ENCODE results near the gene UGT1A7. TPM values are rescaled to one million over a fixed set of nuclear protein-coding genes. Genes with fewer than 3 reads are reported as not detected.

Gene UGT1A7
- total RNA-seq, 2 donors from 2014 or later, result not detected

DNA sequence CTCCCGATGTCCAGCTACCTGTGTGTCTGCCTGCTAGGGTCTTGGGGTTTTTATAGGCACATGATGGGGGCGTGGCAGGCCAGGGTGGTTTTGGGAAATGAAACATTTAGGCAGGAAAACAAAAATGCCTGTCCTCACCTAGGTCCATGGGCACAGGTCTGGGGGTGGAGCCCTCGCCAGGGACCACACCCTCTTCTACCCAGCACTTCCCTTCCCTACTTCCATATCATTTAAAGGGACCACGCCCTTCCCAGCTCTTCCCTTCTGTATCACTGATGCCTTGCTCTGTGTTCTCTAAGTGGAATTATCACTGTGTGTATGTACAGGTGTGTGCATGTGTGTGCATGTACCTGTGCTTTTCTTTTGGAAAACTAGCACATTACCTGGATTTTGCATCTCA lies 84.7 kb downstream of the UGT1A7 start:
- Histone ChIP-seq H3K9me3 (no peaks in the 10 kb centered on the region), H3K4me3 (no peak overlapping the region), H3K27me3 (no peaks in the 10 kb centered on the region), H3K4me1 (no peaks in the 10 kb centered on the region), H3K27ac (no peak overlapping the region), H3K36me3 (replicated peaks in 1 of 2; ENCODE audit: insufficient read depth in 1 of 2, low read depth in 2 of 2) (no peaks in the 10 kb centered on the region)
- intact Hi-C loops (cut with DNase I), result no loop called here
- ATAC-seq, result no peak
- 67 to 71% methylated on average over 3 to 4 of the region's 4 CpGs for WGBS, 2 donors
- no peak for TF ChIP-seq CTCF (IDR thresholded peaks at IDR 0.05)
- TF ChIP-seq POLR2A (IDR thresholded peaks at IDR 0.05), result no peak
- DNase-seq, result no peak

DNA sequence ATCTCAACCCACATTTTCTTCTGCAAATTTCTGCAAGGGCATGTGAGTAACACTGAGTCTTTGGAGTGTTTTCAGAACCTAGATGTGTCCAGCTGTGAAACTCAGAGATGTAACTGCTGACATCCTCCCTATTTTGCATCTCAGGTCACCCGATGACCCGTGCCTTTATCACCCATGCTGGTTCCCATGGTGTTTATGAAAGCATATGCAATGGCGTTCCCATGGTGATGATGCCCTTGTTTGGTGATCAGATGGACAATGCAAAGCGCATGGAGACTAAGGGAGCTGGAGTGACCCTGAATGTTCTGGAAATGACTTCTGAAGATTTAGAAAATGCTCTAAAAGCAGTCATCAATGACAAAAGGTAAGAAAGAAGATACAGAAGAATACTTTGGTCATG lies 86.4 kb downstream of the UGT1A7 start:
- Histone ChIP-seq H3K27ac (no peak overlapping the region), H3K9me3 (no peaks in the 10 kb centered on the region), H3K4me1 (no peaks in the 10 kb centered on the region), H3K36me3 (replicated peaks in 1 of 2; ENCODE audit: insufficient read depth in 1 of 2, low read depth in 2 of 2) (no peaks in the 10 kb centered on the region), H3K27me3 (no peaks in the 10 kb centered on the region), H3K4me3 (no peak overlapping the region)
- no peak for TF ChIP-seq CTCF (IDR thresholded peaks at IDR 0.05)
- TF ChIP-seq POLR2A (IDR thresholded peaks at IDR 0.05), result no peak
- intact Hi-C loops (cut with DNase I), result no loop called here
- WGBS, 2 donors, result 59 to 76% methylated on average over 4 of the region's 4 CpGs
- no peak for DNase-seq
- no peak for ATAC-seq

DNA sequence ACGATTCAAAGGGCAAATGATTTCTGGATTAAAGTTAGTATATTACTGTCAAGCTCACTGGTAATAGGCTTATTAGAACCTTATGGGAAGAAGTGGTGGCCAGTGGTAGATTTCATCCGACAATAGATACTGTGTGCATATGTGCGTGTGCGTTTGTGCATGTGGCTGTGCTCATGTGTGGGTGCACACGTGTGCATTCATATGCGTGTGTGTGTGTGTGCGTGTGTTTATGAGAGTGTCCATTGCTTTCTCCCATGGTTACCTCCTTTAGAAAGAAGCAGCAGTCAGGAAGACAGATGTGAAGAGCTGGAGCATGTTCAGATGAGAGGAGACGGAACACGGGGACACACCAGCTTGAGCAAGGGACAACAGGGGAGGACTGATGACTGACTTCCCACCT lies 87.6 kb downstream of the UGT1A7 start:
- no peaks in the 10 kb centered on the region for H3K27me3 ChIP-seq
- 80% methylated on average over 9 of the region's 9 CpGs for WGBS, 2 donors
- H3K36me3 ChIP-seq (replicated peaks in 1 of 2; ENCODE audit: insufficient read depth in 1 of 2, low read depth in 2 of 2), result no peaks in the 10 kb centered on the region
- no peak for TF ChIP-seq CTCF (IDR thresholded peaks at IDR 0.05)
- no peak for TF ChIP-seq POLR2A (IDR thresholded peaks at IDR 0.05)
- H3K4me1 ChIP-seq, result no peaks in the 10 kb centered on the region
- ATAC-seq, result no peak
- no peak for DNase-seq
- H3K9me3 ChIP-seq, result no peaks in the 10 kb centered on the region
- H3K27ac ChIP-seq, result no peak overlapping the region
- H3K4me3 ChIP-seq, result no peak overlapping the region
- intact Hi-C loops (cut with DNase I), result no loop called here

GRCh38 chr2:233772153-233772552 lies 90.5 kb downstream of the UGT1A7 start:
- Histone ChIP-seq H3K36me3 (replicated peaks in 1 of 2; ENCODE audit: insufficient read depth in 1 of 2, low read depth in 2 of 2) (no peaks in the 10 kb centered on the region), H3K4me3 (no peak overlapping the region), H3K27me3 (no peaks in the 10 kb centered on the region), H3K9me3 (peaks cover 0 to 14% (median 0%) of the 10 kb centered on the region in 3 donors), H3K4me1 (no peaks in the 10 kb centered on the region), H3K27ac (no peak overlapping the region)
- TF ChIP-seq CTCF (IDR thresholded peaks at IDR 0.05), result no peak
- TF ChIP-seq POLR2A (IDR thresholded peaks at IDR 0.05), result no peak
- ATAC-seq, result no peak
- no peak for DNase-seq
- intact Hi-C loops (cut with DNase I), result no loop called here
- 73 to 78% methylated on average over 16 of the region's 16 CpGs for WGBS, 2 donors

DNA sequence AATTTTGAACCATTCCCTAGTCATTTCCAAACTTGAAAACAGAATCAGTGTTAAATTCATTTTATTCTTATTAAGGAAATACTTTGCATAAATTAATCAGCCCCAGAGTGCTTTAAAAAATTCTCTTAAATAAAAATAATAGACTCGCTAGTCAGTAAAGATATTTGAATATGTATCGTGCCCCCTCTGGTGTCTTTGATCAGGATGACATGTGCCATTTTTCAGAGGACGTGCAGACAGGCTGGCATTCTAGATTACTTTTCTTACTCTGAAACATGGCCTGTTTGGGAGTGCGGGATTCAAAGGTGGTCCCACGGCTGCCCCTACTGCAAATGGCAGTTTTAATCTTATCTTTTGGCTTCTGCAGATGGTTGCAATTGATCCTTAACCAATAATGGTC lies 90.9 kb downstream of the UGT1A7 start:
- TF ChIP-seq CTCF (IDR thresholded peaks at IDR 0.05), result no peak
- no peak for TF ChIP-seq POLR2A (IDR thresholded peaks at IDR 0.05)
- peaks cover 0 to 19% (median 0%) of the 10 kb centered on the region in 3 donors for H3K9me3 ChIP-seq
- no peak overlapping the region for H3K4me3 ChIP-seq
- ATAC-seq (no peak), DNase-seq (no peak)
- 40 to 49% methylated on average over 5 of the region's 5 CpGs for WGBS, 2 donors
- intact Hi-C loops (cut with DNase I), result no loop called here
- no peaks in the 10 kb centered on the region for H3K27me3 ChIP-seq
- H3K36me3 ChIP-seq (replicated peaks in 1 of 2; ENCODE audit: insufficient read depth in 1 of 2, low read depth in 2 of 2), result no peaks in the 10 kb centered on the region
- H3K4me1 ChIP-seq, result no peaks in the 10 kb centered on the region
- no peak overlapping the region for H3K27ac ChIP-seq

All from body of pancreas (tissue), 4 donors.